Ureter (tissue), 1 donor: Measurements from ENCODE around the gene PLEKHG3. TPM values are rescaled to one million over a fixed set of nuclear protein-coding genes. Genes with fewer than 3 reads are reported as not detected.

ENCODE experiments used
- DNase-seq: peaks from one replicate; pipeline ENCODE4 v3.0.0-alpha.2; 2020; ENCODE audit warnings: low spot score
- total RNA-seq: library from RNA; stranded (reverse); gene quantifications from one replicate; pipeline ENCODE4 v1.2.4, GENCODE V29; 2023
- donor health status: DM: yes; HTN: yes; CAD: no.

PLEKHG3 gene
- total RNA-seq, 1 donor from 2014 or later, result 111 TPM

DNA sequence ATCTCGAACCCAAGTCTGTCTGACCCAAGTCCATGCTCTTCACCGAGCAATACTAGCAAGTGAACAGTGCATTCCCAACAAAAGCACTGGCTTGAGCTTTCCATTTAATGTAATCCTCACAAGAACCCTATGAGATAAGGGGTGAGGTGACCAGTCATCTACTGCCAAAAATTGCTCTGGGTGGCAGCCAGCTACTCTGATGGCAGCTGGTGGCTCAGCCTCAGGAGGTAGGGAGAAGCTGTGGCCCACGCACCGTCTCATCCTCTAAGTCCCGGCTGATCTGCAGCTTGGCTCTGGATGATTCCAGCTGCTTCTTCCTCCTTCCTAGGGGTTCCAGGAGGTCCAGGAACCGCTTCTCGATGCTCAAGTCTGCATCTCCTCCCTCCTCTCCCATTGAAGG is 75.2 kb downstream of the PLEKHG3 start:
- no peak for DNase-seq

DNA sequence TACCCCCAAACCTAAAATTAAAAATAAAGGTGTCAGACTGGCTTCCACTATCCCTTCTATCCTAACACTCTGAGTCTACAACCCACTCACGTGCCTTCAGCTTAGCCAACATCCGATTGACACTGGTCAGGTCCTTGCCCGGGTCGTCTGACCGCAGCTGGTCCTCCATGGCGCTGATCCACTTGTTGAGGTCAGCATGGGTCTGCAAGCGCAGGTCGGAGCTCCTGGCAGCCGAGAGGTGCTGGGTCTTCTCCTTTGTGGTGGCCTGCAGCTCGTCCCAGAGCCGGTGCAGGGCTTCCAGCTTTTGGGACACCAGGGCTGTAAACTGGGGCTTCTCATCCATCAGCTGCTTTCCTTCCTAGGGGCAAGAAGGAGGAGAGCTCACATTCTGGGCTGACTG is 78.0 kb downstream of the PLEKHG3 start:
- no peak for DNase-seq

GRCh38 chr14:64784006-64784405 is 79.8 kb downstream of the PLEKHG3 start:
- no peak for DNase-seq

DNA sequence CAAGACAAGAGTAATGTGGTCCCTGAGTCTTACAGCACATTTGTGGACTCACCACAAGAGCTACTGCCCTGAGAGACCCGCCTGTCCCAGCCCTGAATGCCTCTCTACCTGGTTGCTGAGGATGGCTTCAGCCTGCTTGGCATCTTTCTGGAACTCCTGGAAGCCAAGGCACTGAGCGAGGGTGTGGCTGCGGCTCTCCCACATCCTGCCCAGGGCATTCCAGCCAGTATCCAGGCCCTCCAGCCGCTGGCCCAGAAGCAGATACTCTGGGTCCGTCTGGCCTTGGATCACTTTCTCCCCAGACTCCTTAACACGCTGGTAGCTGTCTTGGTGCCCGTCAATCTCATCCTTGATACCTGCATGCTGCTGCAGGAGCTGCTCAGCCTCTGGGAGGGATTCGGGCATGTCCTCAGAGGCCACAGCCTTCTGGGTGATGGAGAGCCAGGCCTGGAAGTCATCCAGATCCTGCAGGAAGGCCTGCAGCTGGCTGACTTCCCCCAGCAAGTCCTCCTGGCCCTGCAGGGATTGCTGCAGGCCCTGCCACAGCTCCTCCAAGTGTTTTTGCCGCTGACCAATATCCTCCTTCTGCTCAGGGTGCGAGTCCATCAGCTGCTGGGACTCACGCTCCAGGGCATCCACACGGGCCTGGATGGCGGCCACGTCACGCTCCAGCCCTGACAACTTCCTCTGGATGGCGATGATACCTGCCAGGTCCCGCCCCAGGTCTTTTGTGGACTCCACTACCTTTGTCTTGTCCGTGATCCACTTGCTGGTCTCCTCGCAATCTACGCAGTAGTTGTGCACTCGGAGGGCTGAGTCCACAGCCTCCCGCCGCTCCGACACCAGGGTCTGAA is 82.3 kb downstream of the PLEKHG3 start:
- DNase-seq, result no peak

DNA sequence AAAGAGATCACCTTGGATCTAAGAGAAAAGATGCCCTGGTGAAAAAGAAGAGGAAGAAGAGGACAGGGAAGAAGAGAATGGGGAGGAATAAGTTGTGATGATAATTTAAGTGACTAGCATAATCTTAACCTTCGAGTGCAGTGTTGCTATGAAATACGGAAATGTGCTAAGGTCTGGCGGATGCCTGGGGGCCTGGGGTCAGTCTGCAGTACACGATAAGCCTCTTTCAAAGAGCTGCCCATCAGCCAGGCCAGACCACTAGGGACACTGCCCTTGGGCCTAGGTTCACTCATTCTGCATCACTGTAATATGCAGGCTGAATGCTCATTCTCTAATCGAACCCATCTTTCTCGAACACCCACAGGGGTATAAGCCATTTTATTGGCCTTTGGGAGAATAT is 83.4 kb downstream of the PLEKHG3 start:
- no peak for DNase-seq

DNA sequence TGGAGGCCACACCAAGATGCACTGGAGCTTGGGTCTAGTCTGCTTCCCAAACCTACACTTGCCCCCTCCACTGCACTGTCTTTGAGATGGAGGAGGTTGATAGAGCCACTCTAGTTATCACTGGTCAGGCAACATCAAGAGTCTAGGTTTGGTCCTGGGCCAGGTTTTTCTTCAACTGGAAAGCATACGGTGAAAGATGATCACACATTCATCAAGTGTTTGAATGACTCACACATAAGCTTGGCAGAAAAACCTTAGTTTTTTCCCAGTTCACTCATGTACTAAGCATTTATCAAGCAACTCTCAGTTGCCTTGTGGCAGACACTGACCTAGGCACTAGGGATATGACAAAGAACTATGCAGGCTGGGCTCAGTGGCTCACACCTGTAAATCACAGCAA is 84.5 kb downstream of the PLEKHG3 start:
- no peak for DNase-seq

- no peak for DNase-seq
Observed at GRCh38 chr14:64789696-64790095, 85.5 kb downstream of the PLEKHG3 start.

DNA sequence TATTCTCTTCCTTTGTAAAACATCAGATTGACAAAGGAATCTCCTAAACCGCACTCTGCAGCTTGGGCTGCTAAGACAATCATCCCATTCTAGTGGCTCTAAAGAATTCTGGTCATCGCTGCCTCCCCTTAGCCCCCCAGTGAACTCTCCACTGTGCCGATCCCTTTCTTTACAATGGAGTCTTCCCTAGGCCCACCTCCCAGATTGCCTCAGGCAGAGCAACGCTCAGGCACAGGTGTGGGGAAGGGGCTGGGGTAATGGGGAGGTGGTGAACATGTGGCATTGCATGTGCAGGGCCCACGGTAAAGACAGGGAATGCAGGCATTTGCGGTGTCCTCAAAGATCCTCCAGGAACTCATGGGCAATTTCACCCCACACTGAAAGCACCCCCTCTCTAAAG is 86.3 kb downstream of the PLEKHG3 start:
- no peak for DNase-seq

- DNase-seq, result no peak
Observed at GRCh38 chr14:64792231-64792630, 88.0 kb downstream of the PLEKHG3 start.

DNA sequence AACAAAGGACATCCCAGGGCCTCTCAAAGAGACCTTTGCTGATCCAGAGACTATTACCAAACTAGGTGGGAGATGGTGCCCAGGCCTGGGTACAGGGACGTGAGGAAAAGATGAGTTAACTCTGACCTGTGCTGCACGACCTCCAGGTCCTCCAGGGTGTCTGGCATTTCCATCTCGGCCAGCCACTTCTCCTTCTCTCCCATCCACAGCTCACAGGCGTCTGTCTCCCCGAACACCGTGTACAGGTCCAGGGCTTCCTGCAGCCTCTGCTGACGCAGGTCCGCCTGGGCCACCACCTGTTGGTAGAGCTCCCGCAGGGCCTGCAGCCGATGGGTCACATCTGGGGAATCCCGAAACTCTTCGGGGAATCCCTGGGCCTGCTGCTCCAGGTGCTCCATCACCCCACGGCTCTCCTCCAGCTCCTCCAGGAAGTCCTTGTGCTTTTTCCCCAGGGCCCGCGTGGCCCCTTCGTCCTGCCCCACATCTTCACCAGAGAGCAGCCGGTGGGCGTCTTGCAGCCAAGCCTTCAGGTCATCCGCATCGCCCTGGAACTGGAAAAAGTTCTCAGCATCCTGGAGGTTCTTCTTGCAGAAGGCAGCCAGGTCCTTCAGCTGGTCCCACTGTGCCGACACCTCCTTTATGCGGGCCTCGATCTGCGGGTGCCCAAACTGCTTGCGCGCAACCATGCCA is 88.8 kb downstream of the PLEKHG3 start:
- no peak for DNase-seq

- DNase-seq, result no peak
Observed at GRCh38 chr14:64795211-64795610, 91.0 kb downstream of the PLEKHG3 start.

- no peak for DNase-seq
Observed at GRCh38 chr14:64795921-64796320, 91.7 kb downstream of the PLEKHG3 start.

DNA sequence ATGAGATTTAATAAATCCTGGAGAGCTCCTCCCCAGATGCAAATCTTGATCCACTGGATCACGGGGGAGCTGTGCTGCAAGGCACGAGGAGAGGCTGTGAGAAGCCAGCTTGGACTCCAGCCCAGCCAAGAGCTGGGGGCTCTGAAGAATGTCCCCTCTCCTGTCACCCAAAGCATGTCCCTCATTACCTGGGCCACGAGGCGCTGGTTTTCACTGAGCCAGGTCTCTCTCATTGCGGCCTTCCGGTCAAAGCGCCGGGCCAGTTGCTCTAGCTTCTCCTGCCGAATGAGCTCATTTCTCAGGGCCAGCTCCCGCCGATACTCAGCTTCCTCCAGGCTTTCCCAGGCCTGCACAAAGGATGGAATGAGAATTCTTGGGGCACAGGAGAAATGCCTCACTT is 92.1 kb downstream of the PLEKHG3 start:
- no peak for DNase-seq

DNA sequence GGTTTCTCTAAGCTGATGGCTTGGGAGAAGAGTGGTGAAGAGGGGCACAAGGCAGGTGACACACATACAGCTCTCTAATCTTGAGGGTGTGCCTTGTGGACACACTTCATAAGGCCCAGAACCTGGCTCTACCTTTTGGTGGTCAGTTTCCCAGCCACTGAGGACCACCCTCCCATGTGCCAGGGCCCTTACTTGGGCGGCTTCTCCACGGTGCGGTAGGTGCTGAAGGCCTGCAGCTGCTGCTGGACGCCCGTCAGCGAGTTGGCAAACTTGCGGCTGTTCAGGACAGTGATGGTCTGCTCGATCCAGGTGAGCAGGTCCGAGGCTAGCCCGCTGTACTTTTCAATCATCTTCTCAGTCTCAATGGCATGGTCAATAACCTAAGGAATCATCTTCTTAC is 95.3 kb downstream of the PLEKHG3 start:
- DNase-seq, result no peak

Other genes with a start within 250 kb of the PLEKHG3 start
- 0.96 TPM for gene AKAP5, start 238.9 kb upstream of the PLEKHG3 start, total RNA-seq
- 23.8 TPM for gene ZBTB25, start 200.6 kb upstream of the PLEKHG3 start, total RNA-seq
- 51.1 TPM for gene ZBTB1, start 199.7 kb upstream of the PLEKHG3 start, total RNA-seq
- gene HSPA2, start 163.7 kb upstream of the PLEKHG3 start, total RNA-seq, result 36.7 TPM
- 4.6 TPM for gene PPP1R36, start 154.5 kb upstream of the PLEKHG3 start, total RNA-seq
- gene SPTB, start 175.5 kb downstream of the PLEKHG3 start, total RNA-seq, result 1.9 TPM
- gene CHURC1, start 210.0 kb downstream of the PLEKHG3 start, total RNA-seq, result 57.3 TPM
- gene GPX2, start 238.3 kb downstream of the PLEKHG3 start, total RNA-seq, result 342 TPM